GM13976 (cell line): ENCODE results near the gene CYP4F22.

Experiments used
- DNase-seq: peaks from one replicate; pipeline ENCODE4 v3.0.0; 2012; ENCODE audit warnings: low spot score
- in situ Hi-C: fragments of 300-500 bp; cut with MboI; formaldehyde crosslinking; loops from one replicate; pipeline ENCODE4 v1.12.0; 2022; ENCODE audit warnings: low sequenced_read_pairs, mixed read lengths, inconsistent platforms; ENCODE audit not compliant: unreplicated experiment
- TF ChIP-seq, protein P1 (sequence below): IDR thresholded peaks from 2 replicates; pipeline ENCODE4 v1.5.1; 2012; ENCODE audit warnings: borderline replicate concordance, mild to moderate bottlenecking; ENCODE audit not compliant: insufficient read depth; ENCODE audit errors: extremely low read depth, missing control alignments, control extremely low read depth

Gene CYP4F22

DNA sequence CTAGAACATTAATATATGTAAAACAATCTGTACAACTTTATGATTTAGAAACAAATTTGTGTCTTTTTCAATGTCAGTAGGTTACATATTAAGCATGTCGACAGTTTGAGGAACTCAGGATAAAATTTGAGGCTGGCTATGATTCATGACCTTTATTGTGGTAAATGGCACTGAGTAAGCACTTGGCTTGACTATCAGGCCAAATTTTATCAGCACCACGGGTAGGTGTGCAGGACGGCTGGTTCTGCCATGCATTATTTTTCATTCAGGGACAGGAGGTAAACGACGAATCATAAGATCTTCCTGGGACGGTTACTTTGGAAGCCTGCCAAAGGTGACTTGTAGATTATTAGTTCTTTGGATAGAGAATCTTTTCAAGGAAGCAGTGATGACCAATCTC, 86.7 kb downstream of the CYP4F22 start:
- in situ Hi-C loops = no loop called here
- TF ChIP-seq, protein P1, sequence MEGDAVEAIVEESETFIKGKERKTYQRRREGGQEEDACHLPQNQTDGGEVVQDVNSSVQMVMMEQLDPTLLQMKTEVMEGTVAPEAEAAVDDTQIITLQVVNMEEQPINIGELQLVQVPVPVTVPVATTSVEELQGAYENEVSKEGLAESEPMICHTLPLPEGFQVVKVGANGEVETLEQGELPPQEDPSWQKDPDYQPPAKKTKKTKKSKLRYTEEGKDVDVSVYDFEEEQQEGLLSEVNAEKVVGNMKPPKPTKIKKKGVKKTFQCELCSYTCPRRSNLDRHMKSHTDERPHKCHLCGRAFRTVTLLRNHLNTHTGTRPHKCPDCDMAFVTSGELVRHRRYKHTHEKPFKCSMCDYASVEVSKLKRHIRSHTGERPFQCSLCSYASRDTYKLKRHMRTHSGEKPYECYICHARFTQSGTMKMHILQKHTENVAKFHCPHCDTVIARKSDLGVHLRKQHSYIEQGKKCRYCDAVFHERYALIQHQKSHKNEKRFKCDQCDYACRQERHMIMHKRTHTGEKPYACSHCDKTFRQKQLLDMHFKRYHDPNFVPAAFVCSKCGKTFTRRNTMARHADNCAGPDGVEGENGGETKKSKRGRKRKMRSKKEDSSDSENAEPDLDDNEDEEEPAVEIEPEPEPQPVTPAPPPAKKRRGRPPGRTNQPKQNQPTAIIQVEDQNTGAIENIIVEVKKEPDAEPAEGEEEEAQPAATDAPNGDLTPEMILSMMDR = no peak
- DNase-seq = no peak
